ENCODE measurements around the gene PPHLN1.
A peak's percentile ranks its signal among the peaks of the same experiment; 100 is the strongest.
"Not testable (repeated sequence)": the region's sequence is repeated elsewhere in the genome, so short reads cannot be mapped to it uniquely, and the experiment has no call there.

Gene PPHLN1

DNA sequence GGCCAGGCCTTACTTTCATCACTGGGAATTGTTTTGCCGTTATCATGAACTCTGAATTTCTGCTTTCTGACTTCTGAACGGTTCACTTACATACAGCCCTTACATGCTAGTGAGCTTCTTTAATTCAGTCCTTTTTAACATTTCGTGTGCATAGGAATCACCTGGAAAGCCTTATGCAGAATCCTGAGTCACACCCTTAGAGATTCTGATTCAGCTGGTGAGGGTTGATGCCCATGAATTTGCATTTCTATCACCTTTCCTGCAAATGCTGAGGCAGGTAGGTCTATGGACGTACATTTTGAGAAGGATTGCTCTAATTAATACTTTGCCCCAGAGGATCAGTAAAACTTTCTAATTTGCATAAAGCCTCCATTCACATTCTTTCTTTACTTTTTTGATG, 44.0 kb downstream of the PPHLN1 start:
- no peak for DNase-seq (ENCODE audit: low read depth in 3 of 3)

DNA sequence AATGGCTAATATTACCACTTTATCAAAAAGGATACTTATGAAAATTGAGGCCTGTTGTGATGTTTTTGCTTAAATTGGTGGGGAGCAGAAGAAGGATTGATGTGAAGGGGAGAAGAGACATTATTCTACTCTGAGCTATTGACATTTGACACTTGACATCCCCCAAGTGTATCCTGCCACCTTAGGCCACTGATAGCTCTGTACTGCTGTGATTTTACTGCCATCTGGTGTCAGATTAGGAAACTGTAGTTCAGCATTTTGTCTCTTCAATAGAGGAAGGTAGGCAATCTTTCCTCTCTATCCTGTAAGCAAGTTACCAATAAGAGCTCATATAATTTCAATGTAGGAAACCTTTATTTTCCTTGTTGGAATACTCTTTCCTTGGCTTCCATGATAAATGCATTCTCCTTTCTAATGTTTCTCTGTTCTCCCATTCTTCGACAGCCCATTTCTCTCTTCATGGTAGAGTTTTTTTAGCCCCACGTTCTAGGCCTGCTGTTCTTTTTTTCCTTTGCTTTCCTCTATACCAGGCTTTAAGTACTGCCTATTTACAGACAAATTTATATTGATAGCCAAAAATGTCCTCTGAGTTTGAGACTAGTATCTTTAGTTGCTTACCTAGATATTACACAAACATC, 46.3 kb downstream of the PPHLN1 start:
- DNase-seq (ENCODE audit: low read depth in 3 of 3) = peak in 1 of 3 experiments; percentile 2

DNA sequence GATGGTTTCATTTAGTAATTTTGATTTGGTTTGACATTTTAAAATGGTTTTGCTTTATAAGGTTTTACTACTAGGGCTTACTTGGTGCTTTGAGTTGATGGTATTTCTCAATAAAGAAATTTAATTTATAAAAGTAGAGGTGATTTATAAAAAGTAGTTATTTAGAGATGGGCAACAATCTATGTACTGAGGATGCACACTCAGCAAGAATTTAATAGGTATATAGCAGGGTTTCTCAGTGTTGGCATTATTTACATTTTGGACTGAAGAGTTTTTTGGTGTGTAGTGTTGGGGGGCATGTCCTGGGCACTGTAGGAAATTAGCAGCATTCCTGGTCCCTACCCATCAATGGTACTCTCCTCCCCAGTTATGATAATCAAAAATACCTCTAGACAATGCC, 47.7 kb downstream of the PPHLN1 start:
- no peak for DNase-seq (ENCODE audit: low read depth in 3 of 3)

DNA sequence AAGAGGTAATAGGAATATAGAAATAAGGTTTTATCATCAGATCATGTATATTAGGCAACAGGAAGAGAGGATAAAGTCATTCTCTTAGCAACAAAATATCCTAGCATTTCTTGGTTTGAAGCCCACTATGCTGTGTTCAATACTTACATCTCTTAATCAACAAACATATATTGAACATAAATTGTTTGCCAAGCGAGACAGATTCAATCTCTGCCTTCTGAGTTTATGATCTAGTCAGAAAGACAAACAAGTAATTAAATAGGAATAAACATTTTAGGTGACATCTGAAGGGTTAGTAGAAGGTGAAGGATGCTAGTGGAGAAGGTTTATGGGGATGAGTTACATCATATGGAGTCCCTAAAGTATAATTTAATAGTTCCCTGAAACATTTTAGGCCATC, 54.8 kb downstream of the PPHLN1 start:
- DNase-seq (ENCODE audit: low read depth in 3 of 3) = no peak

DNA sequence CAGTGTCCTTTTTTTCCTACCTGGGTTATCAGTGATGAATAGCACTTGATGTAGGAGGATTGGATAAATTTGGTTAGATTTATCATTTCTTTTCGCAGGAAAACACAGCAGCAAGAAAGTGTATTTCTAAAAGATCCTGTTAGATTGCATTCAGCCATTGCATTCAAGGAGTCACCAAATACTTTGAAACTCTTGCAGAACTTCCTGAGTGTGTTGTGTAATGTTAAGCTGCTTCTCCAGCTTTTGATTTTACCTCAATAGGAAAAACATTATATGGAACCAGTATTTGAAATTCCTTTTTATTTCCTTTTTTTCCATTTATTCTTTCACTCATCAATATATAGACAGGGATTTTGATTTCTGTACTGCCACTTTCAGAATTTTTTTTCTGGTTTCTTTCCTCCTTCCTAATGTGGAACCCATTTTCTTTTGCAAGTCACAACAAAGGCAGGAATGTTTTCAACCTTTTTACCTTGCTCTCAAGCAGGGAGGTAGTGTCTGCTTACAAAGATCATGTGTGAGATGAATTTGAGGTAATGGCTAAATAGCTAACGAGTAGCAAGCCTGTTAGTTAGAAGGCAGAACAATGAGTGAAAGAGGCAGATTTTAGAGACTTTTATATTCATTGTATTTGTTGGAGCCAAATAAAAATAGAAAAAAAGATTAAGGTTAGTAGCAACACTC, 56.2 kb downstream of the PPHLN1 start:
- DNase-seq (ENCODE audit: low read depth in 3 of 3) = no peak

DNA sequence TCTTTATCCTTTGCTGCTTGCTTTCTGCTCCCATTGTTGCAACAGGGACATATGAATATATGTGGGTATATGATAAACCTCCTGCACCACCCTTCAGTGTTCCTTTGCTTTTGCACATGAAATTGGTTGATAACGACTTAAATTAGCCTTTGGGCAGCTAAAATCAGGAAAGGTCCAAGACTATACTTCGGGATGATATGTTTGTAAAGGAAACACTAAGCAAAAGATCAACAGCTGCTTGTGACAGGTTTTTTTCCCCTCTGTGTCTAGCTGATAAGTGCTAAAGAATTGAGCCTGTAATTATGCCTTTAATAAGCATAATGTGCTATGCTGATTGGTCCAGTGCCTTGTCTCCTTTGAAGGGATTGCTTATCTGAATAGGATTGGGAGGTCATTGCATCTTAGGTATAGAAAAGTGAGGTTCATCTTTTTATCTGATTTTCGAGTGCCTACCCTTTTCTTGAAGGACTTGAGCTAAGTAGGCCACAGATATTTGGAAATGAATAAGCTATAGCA, 59.4 kb downstream of the PPHLN1 start:
- DNase-seq (ENCODE audit: low read depth in 3 of 3) = no peak

DNA sequence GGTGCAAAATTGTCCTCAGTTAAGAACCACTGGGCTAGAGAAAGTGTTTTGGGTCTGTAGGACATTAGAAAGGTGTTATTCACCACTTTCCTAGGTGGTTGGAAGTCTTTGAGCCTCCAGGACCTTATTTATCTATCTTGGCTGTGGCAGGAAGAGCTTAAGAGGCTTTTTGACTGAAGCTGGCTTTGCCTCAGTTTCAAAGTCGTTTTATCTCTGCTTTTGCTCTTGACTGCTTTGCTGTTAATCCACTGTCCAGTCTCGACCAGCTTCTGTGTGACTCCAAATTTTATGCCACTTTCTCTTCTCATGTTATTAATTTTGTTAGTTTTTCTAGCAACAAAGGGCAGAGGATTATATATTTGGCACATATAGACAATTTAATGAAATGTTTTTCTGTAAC, 60.3 kb downstream of the PPHLN1 start:
- no peak for DNase-seq (ENCODE audit: low read depth in 3 of 3)

DNA sequence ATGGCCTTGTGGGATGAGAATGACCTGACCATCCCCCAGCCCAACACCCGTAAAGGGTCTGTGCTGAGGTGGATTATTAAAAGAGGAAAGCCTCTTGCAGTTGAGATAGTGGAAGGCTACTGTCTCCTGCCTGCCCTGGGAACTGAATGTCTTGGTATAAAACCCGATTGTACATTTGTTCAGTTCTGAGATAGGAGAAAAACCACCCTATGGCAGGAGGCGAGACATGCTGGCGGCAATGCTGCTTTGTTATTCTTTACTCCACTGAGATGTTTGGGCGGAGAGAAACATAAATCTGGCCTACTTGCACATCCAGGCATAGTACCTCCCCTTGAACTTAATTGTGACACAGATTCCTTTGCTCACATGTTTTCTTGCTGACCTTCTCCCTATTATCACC, 62.1 kb downstream of the PPHLN1 start:
- DNase-seq (ENCODE audit: low read depth in 3 of 3) = not testable (repeated sequence)

DNA sequence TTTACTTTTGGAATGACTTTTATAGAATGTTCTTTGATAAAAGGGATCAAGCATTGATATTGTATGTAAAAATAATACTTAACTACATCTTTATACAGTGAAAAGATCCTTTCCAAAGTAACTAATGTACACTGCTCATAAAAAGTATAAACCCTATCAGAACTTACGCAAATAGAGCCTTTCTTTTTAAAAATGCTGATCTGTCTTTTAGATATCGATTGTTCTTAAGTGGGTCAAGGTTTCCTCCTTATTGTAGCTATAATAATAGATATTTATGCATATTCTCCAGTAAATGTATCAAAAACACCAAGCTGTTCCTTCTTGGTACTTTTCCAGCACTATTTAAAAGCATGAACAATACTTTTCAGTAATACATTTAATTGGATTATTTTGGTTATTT, 68.5 kb downstream of the PPHLN1 start:
- DNase-seq (ENCODE audit: low read depth in 3 of 3) = no peak

DNA sequence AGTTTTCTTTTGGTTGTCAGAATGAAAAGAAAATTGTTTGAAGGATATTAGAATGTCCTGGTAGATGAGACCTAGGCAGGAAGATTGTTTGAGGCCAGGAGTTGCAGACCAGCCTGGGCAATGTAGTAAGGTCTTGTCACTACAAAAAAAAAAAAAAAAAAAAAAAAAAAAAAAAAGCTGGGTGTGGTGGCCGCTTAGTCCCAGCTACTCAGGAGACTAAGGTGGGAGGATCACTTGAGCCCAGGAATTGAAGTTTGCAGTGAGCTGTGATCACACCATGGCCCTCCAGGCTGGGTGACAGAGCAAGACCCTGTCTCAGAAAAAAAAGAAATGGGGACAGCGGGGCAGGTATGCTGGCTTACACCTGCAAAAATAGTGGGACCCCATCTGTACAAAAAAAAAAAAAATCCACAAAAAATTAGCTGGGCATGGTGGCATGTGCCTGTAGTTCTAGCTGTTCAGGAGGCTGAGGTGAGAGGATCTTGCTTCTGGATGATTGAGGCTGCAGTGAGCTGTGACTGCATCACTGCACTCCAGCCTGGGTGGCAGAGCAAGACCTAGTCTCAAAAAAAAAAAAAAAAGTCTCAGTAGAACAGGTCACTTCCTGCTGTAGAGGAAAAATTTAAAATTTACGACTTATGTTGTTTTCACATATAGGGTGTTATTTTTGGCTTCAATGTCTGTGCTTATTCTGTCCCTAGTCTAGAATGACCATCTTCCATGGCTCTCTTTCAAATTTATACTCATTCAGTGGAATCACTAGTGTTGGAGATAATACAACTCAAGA, 70.7 kb downstream of the PPHLN1 start:
- no peak for DNase-seq (ENCODE audit: low read depth in 3 of 3)

DNA sequence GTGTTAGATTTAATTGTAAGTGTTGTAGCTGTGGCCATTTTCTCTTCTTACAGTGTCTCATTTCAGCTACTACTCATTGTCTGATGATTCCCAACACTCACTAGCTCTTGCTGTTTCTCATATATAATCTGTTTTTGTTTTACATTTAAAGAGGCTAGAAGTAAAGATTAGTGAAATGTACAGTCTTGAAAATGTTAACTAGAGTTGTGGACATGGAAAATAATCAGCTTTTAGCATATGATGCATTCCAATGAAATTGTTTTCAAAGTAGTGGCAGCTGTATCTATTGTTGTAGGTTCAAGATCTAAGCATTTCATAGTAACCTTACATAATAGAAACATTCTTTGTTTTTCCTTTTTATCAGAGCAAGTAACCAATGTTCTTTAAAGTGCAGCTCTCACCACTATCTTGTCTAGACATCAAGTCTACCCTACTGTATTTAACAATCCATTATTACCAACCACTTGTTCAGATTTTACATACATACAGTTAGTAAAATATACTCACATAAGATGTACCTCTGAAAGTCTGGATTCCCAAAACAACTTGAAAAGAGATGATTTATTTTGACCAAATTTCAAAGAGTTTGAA, 76.9 kb downstream of the PPHLN1 start:
- no peak for DNase-seq (ENCODE audit: low read depth in 3 of 3)

DNA sequence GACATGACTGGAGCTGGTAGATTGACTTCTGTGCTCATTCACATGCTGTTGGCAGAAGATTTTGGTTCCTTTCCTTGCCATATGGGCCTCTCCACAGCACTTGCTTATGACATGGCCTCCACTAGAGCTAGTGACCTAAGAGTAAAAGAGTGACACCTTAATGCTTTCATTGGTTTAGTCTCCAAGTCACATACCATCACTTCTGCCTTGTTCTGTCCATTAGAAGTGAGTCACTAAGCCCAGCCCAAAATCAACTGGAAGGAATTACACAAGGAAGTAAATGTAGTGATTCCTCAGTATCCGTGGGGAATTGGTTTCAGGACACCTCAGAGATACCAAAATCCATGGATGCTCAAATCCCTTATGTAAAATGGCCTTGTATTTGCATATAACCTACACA, 81.3 kb downstream of the PPHLN1 start:
- no peak for DNase-seq (ENCODE audit: low read depth in 3 of 3)

DNA sequence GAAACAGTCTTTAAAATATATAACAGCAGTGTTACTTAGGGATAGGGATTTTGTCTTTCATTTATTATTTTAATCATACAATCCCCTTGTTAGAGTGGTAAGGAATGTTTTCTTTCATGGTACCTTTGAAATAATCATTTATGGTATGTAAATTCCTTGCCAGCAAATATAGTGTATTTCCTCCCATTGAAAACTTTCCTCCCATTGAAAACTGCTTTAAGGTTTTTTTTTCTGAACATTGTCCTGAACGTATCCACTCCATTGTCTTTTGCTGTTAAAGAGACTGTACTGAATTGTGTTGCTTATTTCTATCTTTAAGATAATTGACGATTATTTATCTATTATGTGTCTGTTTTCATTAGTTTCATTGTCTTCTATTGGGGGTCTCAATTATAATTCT, 83.5 kb downstream of the PPHLN1 start:
- DNase-seq (ENCODE audit: low read depth in 3 of 3) = no peak

DNA sequence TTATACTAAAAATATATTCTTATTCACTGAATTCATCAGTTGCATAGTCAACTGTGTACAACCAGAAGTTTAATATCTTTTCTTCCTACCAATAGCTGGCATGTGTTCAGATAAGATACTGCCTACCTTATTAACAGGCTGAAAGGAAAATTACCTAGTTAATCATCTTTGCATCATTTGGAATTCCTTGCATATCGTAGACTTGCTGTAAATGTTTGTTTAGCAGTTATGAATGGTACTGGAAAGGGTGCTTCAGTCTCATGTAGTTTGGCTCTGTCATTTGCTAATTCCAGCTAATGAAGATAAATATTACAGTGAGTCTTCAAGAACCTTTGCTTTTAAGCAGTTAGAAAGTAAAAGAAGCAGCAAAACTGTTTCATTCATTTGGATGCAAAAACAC, 84.4 kb downstream of the PPHLN1 start:
- no peak for DNase-seq (ENCODE audit: low read depth in 3 of 3)

DNA sequence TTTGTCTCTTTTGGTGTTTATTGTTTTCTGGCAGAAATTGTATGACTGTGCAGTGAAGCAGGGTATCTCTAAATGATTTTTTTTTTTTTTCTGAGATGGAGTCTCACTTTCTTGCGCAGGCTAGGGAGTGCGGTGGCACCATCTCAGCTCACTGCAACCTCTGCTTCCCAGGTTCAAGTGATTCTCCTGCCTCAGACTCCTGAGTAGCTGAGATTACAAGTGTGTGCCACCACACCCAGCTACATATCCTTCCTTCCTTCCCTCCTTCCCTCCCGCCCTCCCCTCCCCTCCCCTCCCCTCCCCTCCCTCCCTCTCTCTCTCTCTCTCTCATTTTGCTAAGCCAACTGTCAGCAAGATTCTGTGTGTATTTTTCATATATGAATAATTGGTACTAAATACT, 94.4 kb downstream of the PPHLN1 start:
- DNase-seq (ENCODE audit: low read depth in 3 of 3) = no peak

DNA sequence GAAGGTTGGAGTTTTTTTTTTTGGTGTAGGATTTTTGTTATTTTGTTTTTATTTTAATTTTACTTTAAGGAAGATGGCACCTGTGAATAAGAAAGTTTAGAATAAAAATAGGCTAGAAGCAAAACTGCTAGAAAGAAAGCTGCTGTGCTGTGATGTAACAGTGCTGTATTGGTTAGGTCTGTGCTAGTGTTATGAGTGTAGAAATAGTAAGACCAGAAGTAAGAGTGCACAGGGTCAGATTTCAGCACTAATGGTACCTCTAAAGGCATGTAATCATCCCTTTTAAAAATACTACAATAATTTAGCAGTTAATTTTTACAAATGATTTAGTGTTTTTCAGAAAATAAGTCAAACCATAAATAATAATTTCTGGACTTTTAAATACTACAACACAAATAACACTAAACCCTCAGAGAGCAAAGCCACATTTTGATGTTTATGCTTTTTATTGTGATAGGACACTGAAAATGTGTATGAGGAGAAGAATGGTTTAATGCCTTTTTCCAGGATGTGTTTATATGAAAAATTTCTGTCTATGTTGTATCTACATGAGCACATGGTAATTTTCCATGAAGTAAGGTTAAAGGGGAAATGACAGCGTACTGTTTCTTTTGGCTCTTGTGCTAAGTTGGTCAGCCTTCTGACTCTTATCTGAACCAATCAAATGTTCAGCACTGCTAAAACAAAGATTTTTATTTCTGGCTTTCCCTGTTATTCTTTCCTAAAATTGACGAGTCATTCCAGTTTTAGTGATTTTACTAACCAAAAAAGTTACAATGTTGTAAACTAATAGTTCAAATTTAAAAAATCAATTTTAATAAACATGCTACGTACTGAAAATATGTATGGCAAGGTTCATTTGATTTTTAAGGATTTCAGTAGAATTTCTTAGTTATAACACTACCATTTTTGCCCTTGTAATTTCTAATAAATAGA, 96.1 kb downstream of the PPHLN1 start:
- DNase-seq (ENCODE audit: low read depth in 3 of 3) = no peak

DNA sequence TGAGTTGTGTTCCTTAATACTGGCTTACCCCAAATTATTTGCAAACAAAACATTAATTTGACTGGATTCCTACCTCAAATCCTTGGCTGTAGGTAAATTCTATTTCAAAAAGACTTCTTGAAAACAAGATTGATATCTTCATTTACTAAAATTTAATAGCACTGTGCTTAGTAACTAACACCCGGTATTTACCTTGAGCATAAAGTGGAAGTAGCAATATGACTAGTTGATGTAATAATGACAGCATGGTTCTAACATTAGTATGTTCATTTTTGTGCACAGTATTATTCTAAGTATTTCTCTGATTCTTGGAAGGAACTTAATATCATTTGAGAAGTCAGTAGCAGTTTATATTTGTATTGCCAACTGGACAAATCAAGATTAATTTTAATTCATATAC, 96.8 kb downstream of the PPHLN1 start:
- no peak for DNase-seq (ENCODE audit: low read depth in 3 of 3)

DNA sequence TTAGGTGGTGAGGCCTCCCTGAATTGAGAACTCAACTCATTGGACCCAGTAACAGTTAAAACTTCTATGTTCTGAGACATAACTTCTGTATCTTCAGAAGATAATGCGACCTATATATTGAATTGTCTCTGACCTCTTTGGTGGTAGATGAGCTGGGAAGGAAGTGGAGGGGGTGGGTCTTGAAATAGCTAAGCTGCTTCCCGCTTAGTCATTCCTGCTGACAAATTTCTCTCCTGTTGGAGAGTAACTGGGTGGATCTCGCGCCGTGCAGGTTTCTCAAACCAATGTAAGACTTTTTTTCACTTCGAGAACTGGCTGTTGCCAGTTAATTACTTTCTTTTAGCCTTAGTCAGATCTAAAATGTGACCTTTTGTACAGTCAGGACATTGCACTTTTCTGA, 100.8 kb downstream of the PPHLN1 start:
- peak in 1 of 3 experiments; percentile 2 for DNase-seq (ENCODE audit: low read depth in 3 of 3)

DNA sequence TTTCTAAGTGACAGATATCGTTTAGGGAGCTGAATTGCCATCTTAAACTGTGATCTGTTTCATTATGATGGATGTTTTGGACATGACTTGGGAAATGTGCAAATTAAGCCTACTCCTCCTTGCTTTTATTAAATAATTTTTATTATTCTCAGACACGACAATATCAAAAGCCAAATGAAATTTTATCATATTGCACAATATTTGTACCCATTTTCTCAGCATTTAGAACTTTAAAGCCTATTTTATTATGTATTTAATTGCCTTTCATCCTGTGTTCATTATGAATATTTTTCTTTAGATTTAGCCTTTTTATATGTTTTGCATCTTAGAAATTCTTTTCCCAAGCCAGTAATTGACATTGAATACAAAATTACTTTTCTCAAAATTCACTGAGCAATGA, 102.9 kb downstream of the PPHLN1 start:
- DNase-seq (ENCODE audit: low read depth in 3 of 3) = no peak

DNA sequence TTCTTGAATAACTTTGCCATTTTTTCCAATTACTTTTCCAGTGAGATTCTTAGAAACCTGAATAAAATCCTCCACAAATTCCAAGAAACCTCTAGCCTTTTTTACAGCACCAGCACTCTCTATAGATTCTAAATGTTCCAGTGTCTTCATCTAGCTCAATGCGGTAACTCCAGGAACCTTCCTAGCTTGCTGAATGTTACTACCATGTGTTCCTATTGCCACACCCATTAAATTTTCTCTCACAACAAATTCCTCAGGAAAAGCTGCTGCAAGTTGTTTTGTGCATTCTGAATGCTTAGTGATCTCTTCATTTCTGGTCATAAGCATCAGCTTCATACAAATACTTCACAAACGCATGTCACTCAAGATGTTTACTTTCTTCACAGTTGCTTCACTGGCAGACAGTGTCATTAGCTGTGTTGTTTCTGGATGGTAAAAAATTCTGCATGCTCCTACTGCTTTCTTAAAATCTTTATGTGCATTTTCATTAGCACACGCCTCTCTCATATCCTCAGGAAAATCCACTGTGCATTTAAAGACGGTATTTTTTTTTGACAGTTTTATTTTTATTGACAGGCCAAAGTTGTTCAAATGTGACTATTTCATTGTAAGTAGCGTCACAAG, 106.7 kb downstream of the PPHLN1 start:
- DNase-seq (ENCODE audit: low read depth in 3 of 3) = no peak

DNA sequence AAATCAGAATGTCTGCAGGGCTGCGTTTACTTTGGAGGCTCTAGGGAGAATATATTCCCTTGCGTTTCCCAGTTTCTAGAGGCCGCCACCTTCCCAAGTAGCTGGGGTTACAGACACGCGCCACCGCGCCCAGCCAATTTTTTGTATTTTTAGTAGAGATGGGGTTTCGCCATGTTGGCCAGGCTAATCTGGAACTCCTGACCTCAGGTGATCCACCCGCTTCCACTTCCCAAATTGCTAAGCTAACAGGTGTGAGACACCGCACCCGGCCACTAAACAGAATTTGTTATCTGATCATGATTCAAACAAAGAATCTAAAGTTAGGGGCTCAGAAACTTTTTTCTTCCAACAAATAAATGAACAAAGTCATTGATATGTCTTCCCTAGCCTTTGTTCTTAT, 114.6 kb downstream of the PPHLN1 start:
- no peak for DNase-seq (ENCODE audit: low read depth in 3 of 3)

All from stimulated activated CD4-positive, alpha-beta T cell treated with anti-CD3 and anti-CD28 coated beads, TNF-alpha, amount 100 ng/mL, for 24 hours (primary cell).